ENCODE results near the gene BGLAP.

BGLAP gene

GRCh38 chr1:156241926-156242325 is at the start of gene BGLAP:
Gene BGLAP (plus strand): TSS chr1:156242184. CDS start chr1:156242232, 48 bp downstream.
- no peak for TF ChIP-seq CTCF (IDR thresholded peaks at IDR 0.05; ENCODE audit: low read depth, low read length, missing control alignments)
- no peak for DNase-seq (ENCODE audit: extremely low read depth, low read depth)
- no peak within 1 kb of the TSS for H3K4me3 ChIP-seq (replicated peaks; ENCODE audit: low read depth, low read length)

- no peak for DNase-seq (ENCODE audit: extremely low read depth, low read depth)
- TF ChIP-seq CTCF (IDR thresholded peaks at IDR 0.05; ENCODE audit: low read depth, low read length, missing control alignments): no peak
- H3K4me3 ChIP-seq (replicated peaks; ENCODE audit: low read depth, low read length): peak overlapping the region; percentile 100
Measured at GRCh38 chr1:156193208-156193487, 48.8 kb upstream of the BGLAP start.

GRCh38 chr1:156193488-156194299 is 48.3 kb upstream of the BGLAP start, which contains the start of gene SLC25A44:
Gene SLC25A44 (plus strand): TSS chr1:156194104. CDS start chr1:156199848, 5,744 bp downstream.
- DNase-seq (ENCODE audit: extremely low read depth, low read depth): peak; percentile 98
- peak within 1 kb of the TSS; percentile 100 for H3K4me3 ChIP-seq (replicated peaks; ENCODE audit: low read depth, low read length)
- TF ChIP-seq CTCF (IDR thresholded peaks at IDR 0.05; ENCODE audit: low read depth, low read length, missing control alignments): peak; percentile 58

- no peak for TF ChIP-seq CTCF (IDR thresholded peaks at IDR 0.05; ENCODE audit: low read depth, low read length, missing control alignments)
- no peak for DNase-seq (ENCODE audit: extremely low read depth, low read depth)
- peak overlapping the region; percentile 100 for H3K4me3 ChIP-seq (replicated peaks; ENCODE audit: low read depth, low read length)
Measured at GRCh38 chr1:156194300-156194652, 47.7 kb upstream of the BGLAP start.

- TF ChIP-seq CTCF (IDR thresholded peaks at IDR 0.05; ENCODE audit: low read depth, low read length, missing control alignments): no peak
- no peak for DNase-seq (ENCODE audit: extremely low read depth, low read depth)
- H3K4me3 ChIP-seq (replicated peaks; ENCODE audit: low read depth, low read length): no peak overlapping the region
Measured at GRCh38 chr1:156195853-156196252, 46.1 kb upstream of the BGLAP start.

- TF ChIP-seq CTCF (IDR thresholded peaks at IDR 0.05; ENCODE audit: low read depth, low read length, missing control alignments): no peak
- DNase-seq (ENCODE audit: extremely low read depth, low read depth): no peak
Measured at GRCh38 chr1:156196445-156196844, 45.5 kb upstream of the BGLAP start.

More at GRCh38 chr1:156196445-156196844, 45.5 kb upstream of the BGLAP start:
- no peak overlapping the region for H3K4me3 ChIP-seq (replicated peaks; ENCODE audit: low read depth, low read length)
